Left ventricle myocardium inferior (tissue), 1 donor: ENCODE measurements around the gene EML6. TPM values are rescaled to one million over a fixed set of nuclear protein-coding genes. Genes with fewer than 3 reads are reported as not detected.

ENCODE experiments used
- DNase-seq: peaks from one replicate; pipeline ENCODE4 v3.0.0-alpha.2; 2020
- H3K27ac ChIP-seq: fragments of 200-600 bp; replicated peaks from 2 replicates; pipeline ENCODE4 v1.8.0; 2021
- H3K27me3 ChIP-seq: fragments of 200-600 bp; 2 replicates; pipeline ENCODE4 v1.8.0; 2021; ENCODE audit warnings: low read depth
- H3K36me3 ChIP-seq: fragments of 200-600 bp; 2 replicates; pipeline ENCODE4 v1.8.0; 2021
- H3K4me1 ChIP-seq: fragments of 200-600 bp; 2 replicates; pipeline ENCODE4 v1.8.0; 2021
- H3K4me3 ChIP-seq: fragments of 200-600 bp; 2 replicates; pipeline ENCODE4 v1.8.0; 2021; ENCODE audit warnings: mild to moderate bottlenecking, moderate library complexity
- H3K9me3 ChIP-seq: fragments of 200-600 bp; replicated peaks from 2 replicates; pipeline ENCODE4 v1.8.0; 2021
- intact Hi-C: fragments of 100-400 bp; cut with micrococcal nuclease; formaldehyde crosslinking; loops from one replicate; pipeline ENCODE4 v1.11.0; 2022
- total RNA-seq: library from RNA; stranded (reverse); fragmentation: NEBNext Ultra II Directional; extraction: Animal tissue kit (Norgen Biotek cat#: 25700); gene quantifications from one replicate; pipeline ENCODE4 v1.2.1, GENCODE V29; 2021
- TF ChIP-seq, protein P1 (sequence below): fragments of 200-600 bp; IDR thresholded peaks from 2 replicates; pipeline ENCODE4 v1.8.0; 2021; ENCODE audit warnings: antibody characterized with exemption, mild to moderate bottlenecking, borderline replicate concordance
- donor health status: DM: no; HTN: yes; CAD: no; lungs with severe emphysema.

EML6 gene
- total RNA-seq, 1 donor from 2014 or later = 0.77 TPM

DNA sequence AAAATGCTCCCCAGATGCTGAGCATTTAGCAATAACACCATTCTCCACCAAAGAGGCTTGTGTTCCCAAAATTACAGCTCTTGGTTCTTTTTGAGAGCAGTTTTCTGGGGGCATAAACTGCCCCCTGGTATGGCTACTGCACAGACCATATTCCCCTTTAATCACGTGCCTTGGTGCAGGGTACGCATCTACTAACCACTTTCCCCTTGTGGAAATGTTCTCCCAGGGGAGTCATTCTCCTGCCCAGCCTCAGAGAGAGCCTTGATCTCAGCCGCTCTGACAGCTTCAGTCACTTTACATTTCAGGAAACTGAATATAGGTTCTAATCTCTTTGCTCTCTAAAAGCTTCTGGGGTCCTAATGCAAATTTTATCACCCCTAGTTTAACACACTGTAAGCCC is 44.7 kb upstream of the EML6 start:
- no peaks in the 10 kb centered on the region for H3K9me3 ChIP-seq
- TF ChIP-seq, protein P1, sequence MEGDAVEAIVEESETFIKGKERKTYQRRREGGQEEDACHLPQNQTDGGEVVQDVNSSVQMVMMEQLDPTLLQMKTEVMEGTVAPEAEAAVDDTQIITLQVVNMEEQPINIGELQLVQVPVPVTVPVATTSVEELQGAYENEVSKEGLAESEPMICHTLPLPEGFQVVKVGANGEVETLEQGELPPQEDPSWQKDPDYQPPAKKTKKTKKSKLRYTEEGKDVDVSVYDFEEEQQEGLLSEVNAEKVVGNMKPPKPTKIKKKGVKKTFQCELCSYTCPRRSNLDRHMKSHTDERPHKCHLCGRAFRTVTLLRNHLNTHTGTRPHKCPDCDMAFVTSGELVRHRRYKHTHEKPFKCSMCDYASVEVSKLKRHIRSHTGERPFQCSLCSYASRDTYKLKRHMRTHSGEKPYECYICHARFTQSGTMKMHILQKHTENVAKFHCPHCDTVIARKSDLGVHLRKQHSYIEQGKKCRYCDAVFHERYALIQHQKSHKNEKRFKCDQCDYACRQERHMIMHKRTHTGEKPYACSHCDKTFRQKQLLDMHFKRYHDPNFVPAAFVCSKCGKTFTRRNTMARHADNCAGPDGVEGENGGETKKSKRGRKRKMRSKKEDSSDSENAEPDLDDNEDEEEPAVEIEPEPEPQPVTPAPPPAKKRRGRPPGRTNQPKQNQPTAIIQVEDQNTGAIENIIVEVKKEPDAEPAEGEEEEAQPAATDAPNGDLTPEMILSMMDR = no peak
- no peak overlapping the region for H3K27ac ChIP-seq
- DNase-seq = no peak
- H3K36me3 ChIP-seq = no peaks in the 10 kb centered on the region
- intact Hi-C loops = no loop called here
- H3K4me3 ChIP-seq = no peak overlapping the region
- no peaks in the 10 kb centered on the region for H3K27me3 ChIP-seq
- H3K4me1 ChIP-seq = peaks cover 40% of the 10 kb centered on the region

DNA sequence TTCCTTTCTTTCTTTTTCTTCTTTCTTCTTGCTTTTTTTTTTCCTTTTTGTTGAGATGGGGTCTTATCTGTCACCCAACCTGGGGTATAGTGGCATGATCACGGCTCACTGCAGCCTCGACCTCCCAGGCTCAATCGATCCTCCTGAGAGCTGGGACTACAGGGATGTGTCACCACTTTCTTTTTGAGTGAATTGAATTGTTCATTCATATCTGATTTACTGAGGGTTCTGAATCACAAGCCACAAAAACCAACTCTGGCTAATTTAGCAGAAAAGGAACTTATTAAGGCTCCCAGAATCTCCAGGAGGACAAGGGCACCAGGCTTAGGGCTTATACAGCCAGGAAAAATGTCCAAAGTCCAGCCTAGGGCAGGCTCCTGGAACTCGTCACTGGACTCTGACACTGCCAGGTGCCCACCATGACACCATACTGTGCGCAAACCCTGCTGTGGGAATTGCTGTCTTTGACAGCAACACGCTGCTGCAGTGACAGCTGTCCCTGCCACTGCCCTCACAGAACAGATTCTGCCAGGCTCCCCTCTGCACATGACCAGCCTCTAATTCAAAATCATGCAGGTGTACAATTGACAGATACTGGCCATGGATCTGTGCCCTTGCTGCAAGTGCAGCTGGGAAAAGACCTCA is 42.9 kb upstream of the EML6 start:
- Histone ChIP-seq H3K9me3 (no peaks in the 10 kb centered on the region), H3K27me3 (no peaks in the 10 kb centered on the region), H3K36me3 (no peaks in the 10 kb centered on the region), H3K4me1 (peaks cover 24% of the 10 kb centered on the region), H3K27ac (peak overlapping the region; percentile 21), H3K4me3 (no peak overlapping the region)
- DNase-seq = no peak
- intact Hi-C loops = no loop called here
- TF ChIP-seq, protein P1 = no peak

DNA sequence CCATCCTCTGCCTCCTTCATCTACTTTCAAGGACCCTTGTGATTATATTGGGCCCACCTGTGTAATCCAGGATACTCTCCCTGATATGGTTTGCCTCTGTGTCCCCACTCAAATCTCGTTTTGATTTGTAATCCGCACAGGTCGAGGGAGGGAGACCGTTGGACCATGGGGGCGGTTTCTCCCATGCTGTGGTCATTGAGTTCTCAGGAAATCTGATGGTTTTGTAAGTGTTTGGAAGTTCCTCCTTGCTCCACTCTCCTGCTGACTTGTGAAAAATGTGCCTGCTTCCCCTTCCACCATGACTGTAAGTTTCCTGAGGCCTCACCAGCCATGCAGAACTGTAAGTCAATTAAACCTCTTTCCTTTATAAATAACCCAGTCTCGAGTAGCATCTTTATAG is 42.0 kb upstream of the EML6 start:
- no peak for DNase-seq
- peaks cover 15% of the 10 kb centered on the region for H3K4me1 ChIP-seq
- H3K36me3 ChIP-seq = no peaks in the 10 kb centered on the region
- H3K9me3 ChIP-seq = no peaks in the 10 kb centered on the region
- H3K4me3 ChIP-seq = no peak overlapping the region
- intact Hi-C loops = no loop called here
- TF ChIP-seq, protein P1 = no peak
- H3K27ac ChIP-seq = no peak overlapping the region
- no peaks in the 10 kb centered on the region for H3K27me3 ChIP-seq

DNA sequence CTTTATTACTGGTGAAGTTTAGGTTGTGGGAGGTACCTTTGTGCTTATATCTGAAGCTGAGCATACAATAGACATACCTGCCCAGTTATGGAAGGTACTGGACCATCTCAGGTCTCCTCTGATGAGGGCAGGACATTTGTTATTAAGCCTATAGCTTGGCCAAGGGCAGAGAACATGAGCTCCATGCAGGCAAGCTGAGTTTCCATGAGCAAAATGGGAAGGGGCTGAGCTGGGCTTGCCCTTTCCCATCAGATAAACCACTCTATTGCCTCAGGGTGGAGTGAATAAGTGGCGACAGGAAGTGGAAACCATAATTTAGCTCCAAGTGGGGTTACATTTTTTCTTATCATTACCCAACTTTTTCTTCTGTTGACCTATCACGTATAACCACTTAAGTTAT is 39.9 kb upstream of the EML6 start:
- H3K4me1 ChIP-seq = peaks cover 13% of the 10 kb centered on the region
- H3K4me3 ChIP-seq = no peak overlapping the region
- no peaks in the 10 kb centered on the region for H3K36me3 ChIP-seq
- H3K9me3 ChIP-seq = no peaks in the 10 kb centered on the region
- H3K27ac ChIP-seq = no peak overlapping the region
- DNase-seq = no peak
- H3K27me3 ChIP-seq = no peaks in the 10 kb centered on the region
- TF ChIP-seq, protein P1 = no peak
- intact Hi-C loops = no loop called here

DNA sequence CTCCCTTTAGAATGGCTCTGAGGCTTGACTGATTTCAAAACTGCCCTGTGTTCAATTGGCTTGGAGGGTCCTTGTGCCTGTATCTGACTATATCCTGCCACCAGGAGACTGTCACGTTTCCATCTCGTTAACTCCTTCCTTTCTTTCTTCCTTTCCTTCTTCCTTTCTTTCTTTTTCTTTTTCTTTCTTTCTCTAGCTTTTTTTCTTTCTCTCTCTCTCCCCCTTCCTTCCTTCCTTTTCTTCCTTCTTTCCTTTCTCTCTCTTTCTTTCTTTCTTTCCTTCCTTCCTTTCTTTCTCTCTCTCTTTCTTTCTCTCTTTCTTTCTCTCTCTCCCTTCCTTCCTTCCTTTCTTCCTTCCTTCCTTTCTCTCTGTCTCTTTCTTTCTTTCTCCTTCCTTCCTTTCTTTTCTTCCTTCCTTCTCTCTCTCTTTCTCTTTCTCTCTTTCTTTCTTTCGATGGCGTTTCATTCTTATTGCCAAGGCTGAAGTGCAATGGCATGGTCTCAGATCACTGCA is 38.1 kb upstream of the EML6 start:
- H3K36me3 ChIP-seq = no peaks in the 10 kb centered on the region
- TF ChIP-seq, protein P1 = no peak
- intact Hi-C loops = no loop called here
- H3K4me1 ChIP-seq = peaks cover 8% of the 10 kb centered on the region
- no peaks in the 10 kb centered on the region for H3K9me3 ChIP-seq
- no peak overlapping the region for H3K4me3 ChIP-seq
- no peak overlapping the region for H3K27ac ChIP-seq
- no peak for DNase-seq
- no peaks in the 10 kb centered on the region for H3K27me3 ChIP-seq
